ENCODE results near the gene CCR7.

CCR7 gene

DNA sequence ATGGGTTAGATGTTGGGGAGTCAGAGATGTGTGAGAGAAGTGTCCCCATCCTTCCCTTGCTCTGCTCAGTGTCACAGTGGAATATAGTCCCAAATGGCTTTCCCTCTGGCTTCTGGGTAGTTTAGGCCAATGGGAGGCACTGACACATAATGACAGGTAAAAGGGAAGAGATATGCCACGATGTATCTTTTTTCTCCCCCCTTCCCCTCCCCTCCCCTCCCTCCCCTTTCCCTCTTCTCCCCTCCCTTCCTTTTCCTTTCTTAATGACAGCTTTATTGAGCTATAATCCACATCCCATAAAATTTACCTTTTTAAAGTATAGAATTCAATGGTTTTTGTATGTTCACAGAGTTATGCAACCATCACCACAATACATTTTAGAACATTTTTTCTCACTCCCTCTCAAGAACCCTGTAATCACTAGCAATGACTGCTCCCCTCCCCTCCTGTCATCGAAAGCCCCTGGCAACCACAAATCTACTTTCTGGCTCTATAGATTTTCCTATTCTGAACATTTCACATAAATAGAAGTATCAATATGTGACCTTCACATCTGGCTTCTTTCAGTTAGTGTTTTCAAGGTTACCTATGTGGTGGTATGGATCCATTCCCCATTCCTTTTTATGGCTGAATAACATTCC lies 617 bp upstream of the CCR7 start:
- TF ChIP-seq, protein P1, sequence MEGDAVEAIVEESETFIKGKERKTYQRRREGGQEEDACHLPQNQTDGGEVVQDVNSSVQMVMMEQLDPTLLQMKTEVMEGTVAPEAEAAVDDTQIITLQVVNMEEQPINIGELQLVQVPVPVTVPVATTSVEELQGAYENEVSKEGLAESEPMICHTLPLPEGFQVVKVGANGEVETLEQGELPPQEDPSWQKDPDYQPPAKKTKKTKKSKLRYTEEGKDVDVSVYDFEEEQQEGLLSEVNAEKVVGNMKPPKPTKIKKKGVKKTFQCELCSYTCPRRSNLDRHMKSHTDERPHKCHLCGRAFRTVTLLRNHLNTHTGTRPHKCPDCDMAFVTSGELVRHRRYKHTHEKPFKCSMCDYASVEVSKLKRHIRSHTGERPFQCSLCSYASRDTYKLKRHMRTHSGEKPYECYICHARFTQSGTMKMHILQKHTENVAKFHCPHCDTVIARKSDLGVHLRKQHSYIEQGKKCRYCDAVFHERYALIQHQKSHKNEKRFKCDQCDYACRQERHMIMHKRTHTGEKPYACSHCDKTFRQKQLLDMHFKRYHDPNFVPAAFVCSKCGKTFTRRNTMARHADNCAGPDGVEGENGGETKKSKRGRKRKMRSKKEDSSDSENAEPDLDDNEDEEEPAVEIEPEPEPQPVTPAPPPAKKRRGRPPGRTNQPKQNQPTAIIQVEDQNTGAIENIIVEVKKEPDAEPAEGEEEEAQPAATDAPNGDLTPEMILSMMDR (conservative IDR thresholded peaks at IDR 0.05; ENCODE audit: low read depth, low read length), result no peak
- peaks cover 57% of the 10 kb centered on the region for H3K27me3 ChIP-seq (ENCODE audit: insufficient read depth, low read depth)
- peaks cover 24% of the 10 kb centered on the region for H3K4me1 ChIP-seq (ENCODE audit: low read depth, poor library complexity, severe bottlenecking)
- no peaks in the 10 kb centered on the region for H3K79me2 ChIP-seq (ENCODE audit: insufficient read depth, low read depth)
- H3K9ac ChIP-seq, result no peak overlapping the region
- H3K4me2 ChIP-seq, result no peak overlapping the region
- no peak overlapping the region for H3K27ac ChIP-seq
- H4K20me1 ChIP-seq (ENCODE audit: insufficient read depth), result no peaks in the 10 kb centered on the region
- H2AFZ ChIP-seq (ENCODE audit: low read depth), result no peak overlapping the region
- H3K36me3 ChIP-seq (ENCODE audit: insufficient read depth), result no peaks in the 10 kb centered on the region
- no peak overlapping the region for H3K4me3 ChIP-seq (IDR thresholded peaks at IDR 0.05; ENCODE audit: insufficient read depth, low read depth, low read length)

GRCh38 chr17:40564195-40564882 lies 933 bp downstream of the CCR7 start:
- Histone ChIP-seq H3K9ac (no peak overlapping the region), H3K27me3 (ENCODE audit: insufficient read depth, low read depth) (peaks cover 61% of the 10 kb centered on the region), H4K20me1 (ENCODE audit: insufficient read depth) (no peaks in the 10 kb centered on the region), H3K4me2 (no peak overlapping the region), H2AFZ (ENCODE audit: low read depth) (no peak overlapping the region), H3K4me1 (ENCODE audit: low read depth, poor library complexity, severe bottlenecking) (peaks cover 37% of the 10 kb centered on the region), H3K36me3 (ENCODE audit: insufficient read depth) (no peaks in the 10 kb centered on the region), H3K27ac (no peak overlapping the region), H3K79me2 (ENCODE audit: insufficient read depth, low read depth) (no peaks in the 10 kb centered on the region), H3K4me3 (IDR thresholded peaks at IDR 0.05; ENCODE audit: insufficient read depth, low read depth, low read length) (no peak overlapping the region)
- TF ChIP-seq, protein P1 (conservative IDR thresholded peaks at IDR 0.05; ENCODE audit: low read depth, low read length), result no peak

DNA sequence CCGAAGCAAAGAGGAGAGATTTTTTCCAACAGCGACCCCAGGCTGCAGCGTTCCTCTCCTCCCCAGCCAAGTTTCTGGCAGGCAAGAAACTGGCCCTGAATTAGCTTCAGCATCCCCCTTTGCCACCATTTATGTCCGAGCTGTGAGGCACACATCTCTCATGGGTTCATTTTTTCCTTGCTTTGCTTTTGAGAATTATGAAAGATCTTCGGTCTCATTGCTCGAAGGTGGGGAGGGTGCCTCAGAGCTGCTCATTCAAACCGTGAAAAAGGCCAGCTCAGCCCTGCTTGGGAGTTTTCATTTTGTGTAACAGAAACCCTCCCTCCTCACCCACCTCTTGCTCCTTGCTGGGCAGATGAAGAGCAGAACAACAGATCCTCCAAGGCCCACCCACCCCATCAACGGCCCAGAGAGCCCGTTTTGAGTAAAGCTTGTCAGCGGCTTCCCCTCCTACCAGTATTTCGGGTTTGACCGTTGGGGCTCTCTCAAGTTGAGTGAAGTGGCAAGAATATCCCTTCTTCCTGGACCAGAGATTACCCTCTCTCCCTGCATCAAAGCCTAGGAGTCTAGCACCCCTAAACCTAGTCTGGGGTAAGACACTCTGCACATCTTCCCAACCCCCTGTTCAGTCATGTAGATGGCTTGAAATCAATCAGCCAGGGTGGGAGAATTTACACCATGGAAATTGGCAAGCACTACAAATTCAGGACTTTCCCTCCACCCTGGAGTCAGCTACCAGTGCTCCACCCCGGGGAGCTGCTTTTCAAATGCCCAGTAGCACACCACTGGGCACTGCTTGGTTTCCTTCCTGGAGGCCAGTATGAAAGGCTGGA lies 1.8 kb downstream of the CCR7 start:
- no peak overlapping the region for H3K9ac ChIP-seq
- TF ChIP-seq, protein P1 (conservative IDR thresholded peaks at IDR 0.05; ENCODE audit: low read depth, low read length), result no peak

DNA sequence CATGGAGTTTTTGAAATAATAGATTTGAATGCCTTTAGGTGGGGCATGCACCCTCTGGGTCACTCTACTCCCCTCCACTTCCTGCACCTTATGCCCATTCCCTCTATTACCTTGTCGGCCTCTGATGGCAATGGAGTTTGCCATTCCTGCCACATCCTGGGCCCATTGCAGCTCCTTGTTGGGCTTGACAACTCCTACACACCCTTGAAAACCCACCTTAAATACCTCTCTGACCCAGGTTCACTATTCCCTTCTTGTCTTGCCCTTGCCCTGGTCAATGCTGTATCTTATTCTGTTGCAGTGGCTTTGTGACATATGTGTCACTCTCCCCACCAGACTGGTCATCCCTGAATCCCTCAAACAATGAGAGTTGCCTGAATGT lies 2.4 kb downstream of the CCR7 start:
- Histone ChIP-seq H3K4me3 (IDR thresholded peaks at IDR 0.05; ENCODE audit: insufficient read depth, low read depth, low read length) (no peak overlapping the region), H3K4me1 (ENCODE audit: low read depth, poor library complexity, severe bottlenecking) (peaks cover 37% of the 10 kb centered on the region), H2AFZ (ENCODE audit: low read depth) (no peak overlapping the region), H3K4me2 (no peak overlapping the region; the same call in 1 of the 2 replicates), H3K36me3 (ENCODE audit: insufficient read depth) (no peaks in the 10 kb centered on the region), H4K20me1 (ENCODE audit: insufficient read depth) (no peaks in the 10 kb centered on the region), H3K27me3 (ENCODE audit: insufficient read depth, low read depth) (peaks cover 73% of the 10 kb centered on the region), H3K27ac (no peak overlapping the region), H3K79me2 (ENCODE audit: insufficient read depth, low read depth) (no peaks in the 10 kb centered on the region), H3K9ac (no peak overlapping the region)
- TF ChIP-seq, protein P1 (conservative IDR thresholded peaks at IDR 0.05; ENCODE audit: low read depth, low read length), result no peak

More for the DNA sequence above, 1.8 kb downstream of the CCR7 start:
- peaks cover 37% of the 10 kb centered on the region for H3K4me1 ChIP-seq (ENCODE audit: low read depth, poor library complexity, severe bottlenecking)
- H3K27me3 ChIP-seq (ENCODE audit: insufficient read depth, low read depth), result peaks cover 70% of the 10 kb centered on the region
- H2AFZ ChIP-seq (ENCODE audit: low read depth), result no peak overlapping the region
- H3K4me3 ChIP-seq (IDR thresholded peaks at IDR 0.05; ENCODE audit: insufficient read depth, low read depth, low read length), result no peak overlapping the region
- H3K36me3 ChIP-seq (ENCODE audit: insufficient read depth), result no peaks in the 10 kb centered on the region
- no peaks in the 10 kb centered on the region for H3K79me2 ChIP-seq (ENCODE audit: insufficient read depth, low read depth)
- H4K20me1 ChIP-seq (ENCODE audit: insufficient read depth), result no peaks in the 10 kb centered on the region
- H3K27ac ChIP-seq, result no peak overlapping the region
- H3K4me2 ChIP-seq, result no peak overlapping the region

Measured in KMS-11 (cell line).